Upper lobe of left lung (tissue), 4 donors: ENCODE results near the gene CNTNAP2.

Experiments used
- EP300 ChIP-seq, 4 donors: sonication (generic); formaldehyde crosslinking; IDR thresholded peaks; one replicate each; pipeline ENCODE4 v1.5.1; 2017; ENCODE audit warnings: antibody characterized with exemption in 4 of 4, control low read depth in 2 of 4
- POLR2AphosphoS5 ChIP-seq, 2 donors: sonication (generic); formaldehyde crosslinking; IDR thresholded peaks; one replicate each; pipeline ENCODE4 v1.5.1; 2017; ENCODE audit warnings: antibody characterized with exemption in 2 of 2
- TF ChIP-seq, protein P1 (sequence below), 6 experiments: fragments of 450-650 bp in 4 of 6; fragments of 200-600 bp in 2 of 6; sonication (generic) in 2 of 6; IDR thresholded peaks; one replicate each; pipeline ENCODE4 v1.5.1; 2016 to 2019; ENCODE audit warnings: antibody characterized with exemption in 6 of 6

DNA sequence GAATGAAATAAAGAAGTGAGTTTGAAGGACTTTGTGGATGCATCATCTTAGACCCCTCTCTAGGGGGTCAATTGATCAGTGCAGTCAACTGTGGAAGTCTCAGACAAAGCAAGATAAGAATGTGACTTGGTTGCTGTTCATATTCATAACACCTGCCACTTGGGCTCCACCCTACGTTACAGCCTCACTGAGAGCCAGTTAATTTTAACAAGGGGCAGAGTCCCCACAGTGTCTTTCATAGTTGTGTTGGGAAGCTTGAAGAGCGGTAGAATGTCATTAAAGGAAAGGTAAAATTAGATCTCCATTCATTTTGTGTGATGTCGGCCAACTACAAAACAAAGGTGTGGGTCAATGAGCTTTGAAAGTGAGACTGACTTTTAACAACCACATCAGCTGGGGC lies 2031.9 kb downstream of the CNTNAP2 start:
- TF ChIP-seq, protein P1, sequence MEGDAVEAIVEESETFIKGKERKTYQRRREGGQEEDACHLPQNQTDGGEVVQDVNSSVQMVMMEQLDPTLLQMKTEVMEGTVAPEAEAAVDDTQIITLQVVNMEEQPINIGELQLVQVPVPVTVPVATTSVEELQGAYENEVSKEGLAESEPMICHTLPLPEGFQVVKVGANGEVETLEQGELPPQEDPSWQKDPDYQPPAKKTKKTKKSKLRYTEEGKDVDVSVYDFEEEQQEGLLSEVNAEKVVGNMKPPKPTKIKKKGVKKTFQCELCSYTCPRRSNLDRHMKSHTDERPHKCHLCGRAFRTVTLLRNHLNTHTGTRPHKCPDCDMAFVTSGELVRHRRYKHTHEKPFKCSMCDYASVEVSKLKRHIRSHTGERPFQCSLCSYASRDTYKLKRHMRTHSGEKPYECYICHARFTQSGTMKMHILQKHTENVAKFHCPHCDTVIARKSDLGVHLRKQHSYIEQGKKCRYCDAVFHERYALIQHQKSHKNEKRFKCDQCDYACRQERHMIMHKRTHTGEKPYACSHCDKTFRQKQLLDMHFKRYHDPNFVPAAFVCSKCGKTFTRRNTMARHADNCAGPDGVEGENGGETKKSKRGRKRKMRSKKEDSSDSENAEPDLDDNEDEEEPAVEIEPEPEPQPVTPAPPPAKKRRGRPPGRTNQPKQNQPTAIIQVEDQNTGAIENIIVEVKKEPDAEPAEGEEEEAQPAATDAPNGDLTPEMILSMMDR (IDR thresholded peaks at IDR 0.05): no peak
- TF ChIP-seq EP300 (IDR thresholded peaks at IDR 0.05): no peak
- no peak for TF ChIP-seq POLR2AphosphoS5 (IDR thresholded peaks at IDR 0.05)
